K562 (cell line): Measurements from ENCODE around the gene CFHR1. TPM values are rescaled to one million over a fixed set of nuclear protein-coding genes. Genes with fewer than 3 reads are reported as not detected.
"Not testable (repeated sequence)": the region's sequence is repeated elsewhere in the genome, so short reads cannot be mapped to it uniquely, and the experiment has no call there.

Experiments
- ATAC-seq: fragments of 200-7000 bp; cut with Tn5 transposase; 3 replicates; pipeline ENCODE4 v1.9.1; 2020; ENCODE audit warnings: moderate library complexity
- BruUV-seq: library from RNA; stranded (reverse); fragments of 400-500 nt; replicated peaks from 2 replicates; lab custom pipeline; 2021; lab: Mats Ljungman, UMichigan
- CTCF ChIA-PET: fragments of 300-600 bp; formaldehyde crosslinking; extraction: SDS; loops from one replicate; lab custom pipeline; 2021; ENCODE audit warnings: low intra/inter-chr PET ratio; lab: Yijun Ruan, JAX
- POLR2A ChIA-PET: fragments of 300-600, 350-650 bp; sonication (Branson Sonifier 250); formaldehyde crosslinking; extraction: SDS; loops from one replicate; lab custom pipeline; 2021; ENCODE audit warnings: antibody characterized with exemption, inconsistent platforms; lab: Yijun Ruan, JAX
- DNase-seq, 4 experiments: peaks; one replicate each; pipeline versions ENCODE4 v3.0.0 to v3.0.0-alpha.2; 2011 to 2018; ENCODE audit warnings: low spot score in 3 of 4, mixed read lengths in 3 of 4; ENCODE audit errors: extremely low read depth in 1 of 4
- FAIRE-seq: peaks from 2 replicates; lab custom pipeline; 2011; peaks lifted over from hg19 to GRCh38; lab: Jason Lieb, UNC
- H2AFZ ChIP-seq: 2 replicates; pipeline ENCODE4 v1.6.0; 2011; ENCODE audit warnings: low read depth, low read length, control low read depth, inconsistent platforms
- H3K27ac ChIP-seq: fragments of 200-600 bp; 3 replicates; pipeline ENCODE4 v1.8.0; 2011; ENCODE audit warnings: low read depth, mild to moderate bottlenecking, control low read depth, inconsistent platforms, low read length, moderate library complexity, mixed read lengths; ENCODE audit errors: extremely low read depth
- H3K27me3 ChIP-seq, 2 experiments: fragments of 300-600 bp in 1 of 2; 2 replicates in 1 of 2; 3 replicates in 1 of 2; pipeline versions ENCODE4 v1.6.0 to v1.8.0; 2011; ENCODE audit warnings: inconsistent platforms in 2 of 2, low read length in 2 of 2, mild to moderate bottlenecking in 1 of 2, mixed read lengths in 1 of 2, moderate library complexity in 1 of 2; ENCODE audit not compliant: control insufficient read depth in 2 of 2, insufficient read depth in 2 of 2
- H3K36me3 ChIP-seq: fragments of 300-600 bp; 3 replicates; pipeline ENCODE4 v1.8.0; 2011; ENCODE audit warnings: mild to moderate bottlenecking, low read length, inconsistent platforms; ENCODE audit not compliant: control insufficient read depth, insufficient read depth
- H3K4me1 ChIP-seq, 2 experiments: fragments of 200-600 bp in 1 of 2; replicated peaks in 1 of 2; 2 replicates in 1 of 2; 3 replicates in 1 of 2; pipeline versions ENCODE4 v1.5.1 to v1.8.0; 2011; ENCODE audit warnings: inconsistent platforms in 2 of 2, low read length in 2 of 2, mild to moderate bottlenecking in 1 of 2, mixed read lengths in 1 of 2, moderate library complexity in 1 of 2; ENCODE audit not compliant: control insufficient read depth in 2 of 2, insufficient read depth in 2 of 2
- H3K4me2 ChIP-seq: 2 replicates; pipeline ENCODE4 v1.6.1; 2011; ENCODE audit warnings: low read length, control low read depth, inconsistent platforms, mixed read lengths; ENCODE audit not compliant: insufficient read depth
- H3K4me3 ChIP-seq: fragments of 200-600 bp; sonication (generic), shearing (Covaris generic); 2 replicates; pipeline ENCODE4 v1.5.1; 2016; ENCODE audit warnings: control low read depth, inconsistent platforms
- H3K79me2 ChIP-seq: fragments of 200-600 bp; 3 replicates; pipeline ENCODE4 v1.8.0; 2011; ENCODE audit warnings: low read length, inconsistent platforms; ENCODE audit not compliant: control insufficient read depth, insufficient read depth
- H3K9ac ChIP-seq, 2 experiments: 2 replicates each; pipeline versions ENCODE4 v1.6.0 to v1.6.1; 2011; ENCODE audit warnings: low read depth in 2 of 2, low read length in 2 of 2, control low read depth in 1 of 2, inconsistent platforms in 1 of 2, mild to moderate bottlenecking in 1 of 2, mixed read lengths in 1 of 2; ENCODE audit not compliant: insufficient read depth in 1 of 2
- H3K9me1 ChIP-seq: one replicate; pipeline ENCODE4 v1.6.0; 2011; ENCODE audit warnings: inconsistent platforms, mild to moderate bottlenecking, low read length, moderate library complexity; ENCODE audit not compliant: control insufficient read depth, insufficient read depth
- H3K9me3 ChIP-seq: replicated peaks from 2 replicates; pipeline ENCODE4 v1.5.1; 2011; ENCODE audit warnings: low read depth, low read length, inconsistent platforms; ENCODE audit not compliant: control insufficient read depth, insufficient read depth
- H4K20me1 ChIP-seq: replicated peaks from 2 replicates; pipeline ENCODE4 v1.6.1; 2011; ENCODE audit warnings: low read length, inconsistent platforms, mixed read lengths; ENCODE audit not compliant: control insufficient read depth, insufficient read depth
- WGBS: fragments of 100-300 bp; shearing (Covaris generic); methylation state at CpG from one replicate; pipeline ENCODE4 v1.1.6; 2016; ENCODE audit warnings: low coverage, mixed read lengths; ENCODE audit not compliant: insufficient coverage; ENCODE audit errors: missing lambda C conversion rate; 5-methylcytosine and 5-hydroxymethylcytosine counted together
- in situ Hi-C: fragments of 300-500 bp; cut with MboI; formaldehyde crosslinking; loops from 4 replicates; pipeline ENCODE4 v1.15.0; 2018; ENCODE audit warnings: inconsistent platforms, mixed read lengths
- intact Hi-C: fragments of 100-400 bp; cut with micrococcal nuclease; formaldehyde crosslinking; loops from 2 replicates; pipeline ENCODE4 v1.14.2; 2022
- polyA plus RNA-seq, 8 experiments: library from polyadenylated mRNA; depleted of rRNA in 4 of 8; stranded (reverse) in 5 of 8; unstranded in 3 of 8; fragments of >200 nt; fragmentation: Nextera tagmentation in 2 of 8; fragmentation: Illumina TruSeq in 1 of 8; extraction: Ambion mirVana in 2 of 8; extraction: Trizol in 1 of 8; gene quantifications; 2 replicates each; pipeline versions ENCODE4 v1.2.1 to v1.2.3, GENCODE V29; 2011 to 2014; ENCODE audit warnings: inconsistent platforms in 1 of 8, missing spikeins in 1 of 8
- total RNA-seq, 7 experiments: library from RNA; depleted of rRNA in 6 of 7; stranded (reverse); fragments of >200 nt in 6 of 7; fragmentation: Illumina TruSeq in 2 of 7; extraction: Trizol in 2 of 7; gene quantifications; 2 replicates each; pipeline versions ENCODE4 v1.2.1 to v1.2.3, GENCODE V29; 2011 to 2021; ENCODE audit warnings: low replicate concordance in 1 of 7

The CFHR1 gene
- total and polyA plus RNA-seq, 9 of the 15 experiments (the other 6 are each of a cell fraction or from before 2014, with no cell fraction given): 0.17 to 0.29 TPM; not detected in 7

DNA sequence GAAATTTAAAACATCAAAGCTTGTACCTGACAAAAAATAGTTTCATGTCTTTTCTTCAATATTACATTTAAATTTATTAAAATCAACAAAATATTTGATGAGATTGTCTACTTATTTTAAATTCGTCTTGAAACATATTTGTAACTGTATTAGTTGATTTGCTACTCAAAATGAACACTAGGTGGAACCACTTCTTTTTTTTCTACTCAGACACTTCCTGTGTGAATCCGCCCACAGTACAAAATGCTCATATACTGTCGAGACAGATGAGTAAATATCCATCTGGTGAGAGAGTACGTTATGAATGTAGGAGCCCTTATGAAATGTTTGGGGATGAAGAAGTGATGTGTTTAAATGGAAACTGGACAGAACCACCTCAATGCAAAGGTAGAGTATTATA is 8.3 kb downstream of the CFHR1 start:
- POLR2A ChIA-PET, H3K27me3 ChIP-seq, H3K4me2 ChIP-seq, intact Hi-C loops, H3K79me2 ChIP-seq, BruUV-seq, FAIRE-seq, H3K9me1 ChIP-seq, in situ Hi-C loops, H3K9ac ChIP-seq, H3K4me1 ChIP-seq, H3K27ac ChIP-seq, H3K9me3 ChIP-seq, H2AFZ ChIP-seq, H3K36me3 ChIP-seq, CTCF ChIA-PET, ATAC-seq, H3K4me3 ChIP-seq, H4K20me1 ChIP-seq: not testable (repeated sequence)
- no CpG with 5 or more reads among the region's 4 CpGs for WGBS
- peak in 1 of 4 experiments; percentile 3 for DNase-seq

DNA sequence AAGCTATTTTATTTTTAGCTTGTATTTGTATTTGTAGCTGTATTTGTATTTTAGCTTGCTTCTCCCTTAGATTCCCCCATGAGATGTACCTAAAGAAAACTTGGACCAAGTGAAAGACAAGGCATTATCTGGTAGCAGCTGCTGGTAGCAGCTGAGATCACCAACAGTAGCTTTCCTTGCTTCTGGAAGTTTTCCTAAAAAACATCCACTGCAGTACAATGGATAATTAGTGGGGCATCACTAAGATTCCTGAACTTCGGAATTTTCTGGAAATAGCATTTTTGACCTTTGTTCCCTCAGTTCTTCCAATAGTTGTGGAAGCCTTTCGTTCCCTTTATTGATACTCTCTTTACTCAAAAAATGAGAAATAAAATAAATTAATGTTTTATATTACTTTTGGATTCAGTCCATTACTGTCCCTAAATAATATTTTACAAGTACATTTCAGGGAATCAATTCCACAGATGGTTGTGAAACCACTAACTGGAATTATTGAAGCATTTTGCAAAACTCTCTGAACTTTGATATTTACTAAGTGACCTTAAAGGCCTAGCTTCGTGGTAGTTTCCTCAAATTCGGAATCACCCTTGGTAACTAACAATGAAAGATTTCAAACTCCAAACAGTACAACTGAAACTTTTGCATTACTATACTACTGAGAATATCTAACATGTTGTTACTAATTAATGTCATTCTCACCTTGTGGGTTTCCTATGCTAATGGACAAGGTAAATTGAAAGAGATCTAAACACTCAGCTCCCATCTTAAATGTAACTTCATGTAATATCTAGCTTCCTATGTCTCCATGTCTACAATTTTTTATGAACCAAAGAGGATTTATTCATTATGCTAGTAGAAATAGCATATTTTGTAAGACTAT is 30.3 kb downstream of the CFHR1 start:
- CTCF ChIA-PET, FAIRE-seq, H2AFZ ChIP-seq, H3K27ac ChIP-seq, H3K9me1 ChIP-seq, POLR2A ChIA-PET, H3K36me3 ChIP-seq, BruUV-seq, intact Hi-C loops, ATAC-seq, H3K4me3 ChIP-seq, H3K79me2 ChIP-seq, DNase-seq, H3K9me3 ChIP-seq, H3K27me3 ChIP-seq, H3K4me2 ChIP-seq, H3K9ac ChIP-seq, H4K20me1 ChIP-seq, H3K4me1 ChIP-seq: not testable (repeated sequence)
- in situ Hi-C loops: loop anchor here (5.0 kb wide), 1 partner anchor 88 kb away; no protein-coding TSS in a partner anchor
- WGBS: 15% methylated on average over 2 of the region's 4 CpGs
